Fibroblast of skin of abdomen (primary cell): ENCODE measurements around the gene CALHM4.

Experiments used
- DNase-seq: peaks from one replicate; pipeline ENCODE4 v3.0.0-alpha.2; 2013

The CALHM4 gene

DNA sequence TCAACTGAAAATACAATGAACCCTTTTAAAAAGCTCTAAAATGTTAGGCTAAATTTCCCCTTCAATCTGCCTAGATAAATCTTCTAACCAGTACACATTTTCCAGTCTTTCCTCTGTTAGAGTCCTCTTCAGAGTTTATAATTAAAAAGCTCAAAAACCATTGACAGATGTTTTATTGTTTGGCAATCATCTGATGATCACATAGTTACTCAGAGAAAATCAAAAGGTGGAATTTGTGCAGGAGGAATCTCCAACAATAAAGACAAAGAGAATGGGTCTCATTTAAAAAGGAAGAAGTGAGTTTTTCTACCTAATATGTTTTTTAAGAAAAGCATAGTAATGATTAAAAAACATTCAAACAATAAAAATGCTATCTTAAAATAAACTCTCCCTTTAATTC is 11.1 kb upstream of the CALHM4 start:
- DNase-seq: no peak

DNA sequence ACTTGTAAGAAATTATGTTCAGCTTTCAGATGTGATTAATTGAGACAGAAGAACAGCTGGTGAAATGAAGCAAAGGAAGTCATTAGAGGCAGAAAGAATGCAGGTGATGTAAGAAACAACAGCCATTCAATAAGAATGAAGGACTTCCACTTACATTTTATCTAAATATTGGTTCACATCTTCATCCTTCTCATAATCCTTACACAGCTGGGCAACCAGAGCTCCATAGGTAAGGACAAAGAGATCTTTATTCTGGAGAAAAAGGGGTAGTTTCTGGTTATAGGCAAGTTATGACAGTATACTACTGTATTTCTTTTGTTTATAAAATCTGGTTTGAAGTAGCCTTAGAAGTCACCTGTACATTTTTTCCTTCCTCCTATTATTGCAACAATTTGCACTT is 10.4 kb upstream of the CALHM4 start:
- DNase-seq: no peak

- DNase-seq: no peak
Observed at GRCh38 chr6:116545651-116546050, 7.9 kb upstream of the CALHM4 start, which contains the start of gene TRAPPC3L. Gene TRAPPC3L, minus strand, starts transcription at chr6:116545684. Its CDS starts 170 bp downstream, at chr6:116545514.

DNA sequence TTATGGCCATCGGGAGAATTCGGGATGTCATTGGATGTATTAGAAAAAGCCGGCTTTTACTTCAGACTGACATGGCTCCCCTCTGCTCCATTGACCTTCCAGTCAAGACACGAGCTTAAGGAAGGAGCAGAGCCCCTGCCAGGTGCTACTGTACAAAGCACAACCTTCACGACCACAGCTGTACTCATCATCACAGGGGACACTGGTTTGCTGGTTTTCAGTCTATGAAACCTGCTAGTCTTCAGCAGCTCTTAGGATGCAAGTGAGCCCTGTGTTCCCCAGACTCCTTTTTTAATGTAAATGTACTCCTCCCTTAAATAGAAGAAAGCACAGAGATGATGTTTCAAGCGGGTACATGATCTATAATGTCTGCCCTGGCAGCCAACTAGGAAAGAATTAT is 6.2 kb upstream of the CALHM4 start:
- DNase-seq: no peak

DNA sequence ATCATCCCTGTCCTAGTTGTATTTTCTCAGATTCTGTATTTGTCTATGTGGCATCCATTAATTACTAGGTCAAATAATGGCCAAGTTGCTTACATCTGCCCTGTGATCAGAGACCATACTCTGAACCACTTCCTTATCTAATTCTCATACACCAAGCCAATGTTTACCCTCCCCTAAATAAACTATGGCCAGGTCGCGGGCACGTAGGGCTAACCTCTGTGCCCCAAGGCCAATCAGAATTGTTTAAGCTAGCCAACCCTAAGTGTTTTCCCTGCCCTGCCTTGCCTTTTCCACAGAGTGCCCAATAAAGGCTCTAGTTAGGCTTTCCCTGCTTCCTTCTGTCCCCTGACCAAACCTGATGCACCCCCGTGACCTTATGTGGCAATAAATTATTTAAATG is 2.8 kb upstream of the CALHM4 start:
- no peak for DNase-seq

GRCh38 chr6:116556065-116556464 is 2.5 kb downstream of the CALHM4 start:
- peak; percentile 89 for DNase-seq

GRCh38 chr6:116556814-116557415 is 3.4 kb downstream of the CALHM4 start:
- DNase-seq: no peak

DNA sequence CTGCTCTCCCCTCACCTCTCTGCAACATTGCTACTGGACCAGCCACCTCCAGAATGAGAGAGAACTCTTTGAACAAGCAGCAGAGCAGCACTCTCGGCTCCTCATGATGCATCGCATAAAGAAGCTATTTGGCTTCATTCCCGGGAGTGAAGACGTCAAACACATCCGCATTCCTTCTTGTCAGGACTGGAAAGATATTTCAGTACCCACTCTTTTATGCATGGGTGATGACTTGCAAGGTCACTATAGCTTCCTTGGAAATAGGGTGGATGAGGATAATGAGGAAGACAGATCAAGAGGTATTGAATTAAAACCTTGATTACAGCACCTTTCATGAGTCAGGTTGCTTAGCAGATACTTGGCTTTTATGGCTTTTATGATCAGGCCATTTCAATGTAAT is 4.3 kb downstream of the CALHM4 start:
- DNase-seq: peak; percentile 98

DNA sequence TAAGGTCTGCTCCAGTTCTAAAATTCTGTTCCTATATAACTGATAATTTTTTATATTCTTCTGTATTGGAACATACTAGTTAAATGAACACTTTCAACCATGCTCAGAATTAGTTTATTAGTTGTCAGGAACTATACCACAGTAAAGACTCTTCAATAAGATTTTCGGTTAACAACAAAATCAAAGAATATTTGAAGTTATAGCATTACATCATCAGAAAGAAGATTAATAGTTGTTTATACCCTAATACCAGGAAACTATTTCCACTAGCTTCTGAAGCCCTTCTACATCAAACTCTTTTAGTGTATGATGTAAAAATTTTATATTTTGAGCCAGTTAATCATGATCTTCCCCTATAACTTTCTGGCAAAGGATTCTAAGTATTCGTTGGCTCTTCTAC is 6.6 kb downstream of the CALHM4 start:
- no peak for DNase-seq

- DNase-seq: peak; percentile 70
Observed at GRCh38 chr6:116561377-116562018, 7.9 kb downstream of the CALHM4 start.

GRCh38 chr6:116562019-116562403 is 8.5 kb downstream of the CALHM4 start:
- DNase-seq: no peak

DNA sequence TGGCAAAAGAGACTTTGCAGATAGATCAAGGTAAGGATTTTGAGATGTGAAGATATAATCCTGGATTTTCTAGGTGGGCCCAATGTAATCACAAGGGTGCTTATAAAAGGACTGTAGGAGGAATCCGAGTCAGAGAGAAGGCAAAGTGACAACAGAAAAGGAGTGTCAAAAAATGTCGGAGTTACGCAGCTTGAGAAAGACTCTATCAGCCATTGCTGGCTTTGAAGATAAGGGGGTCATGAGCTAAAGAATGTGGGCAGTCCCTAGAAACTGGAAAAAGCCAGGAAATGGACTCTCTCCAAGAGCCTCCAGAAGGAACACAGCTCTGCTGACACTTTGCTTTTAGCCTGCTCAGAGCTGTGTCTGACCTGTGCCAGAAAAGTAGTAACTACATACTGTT is 9.1 kb downstream of the CALHM4 start:
- DNase-seq: no peak

- no peak for DNase-seq
Observed at GRCh38 chr6:116563830-116564229, 10.3 kb downstream of the CALHM4 start.

DNA sequence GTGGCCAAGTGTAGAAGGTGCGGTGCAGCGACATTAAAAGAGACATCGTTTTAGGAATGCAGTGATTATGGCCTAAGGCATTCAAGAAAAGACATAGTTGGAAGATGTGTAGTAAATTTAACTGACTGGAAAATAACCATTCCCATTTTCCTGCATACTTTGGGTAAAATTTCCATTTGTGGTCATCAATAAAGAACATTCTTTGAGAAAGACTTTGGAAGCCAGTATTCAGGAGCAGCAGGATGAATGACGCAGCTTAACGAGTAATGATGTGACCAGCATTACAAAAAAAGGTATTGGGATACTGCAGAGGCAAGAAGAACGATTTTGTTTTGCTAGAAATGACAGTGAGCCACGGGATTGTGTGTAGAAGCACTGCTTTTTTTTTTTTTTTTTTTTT is 10.8 kb downstream of the CALHM4 start:
- DNase-seq: peak; percentile 82

DNA sequence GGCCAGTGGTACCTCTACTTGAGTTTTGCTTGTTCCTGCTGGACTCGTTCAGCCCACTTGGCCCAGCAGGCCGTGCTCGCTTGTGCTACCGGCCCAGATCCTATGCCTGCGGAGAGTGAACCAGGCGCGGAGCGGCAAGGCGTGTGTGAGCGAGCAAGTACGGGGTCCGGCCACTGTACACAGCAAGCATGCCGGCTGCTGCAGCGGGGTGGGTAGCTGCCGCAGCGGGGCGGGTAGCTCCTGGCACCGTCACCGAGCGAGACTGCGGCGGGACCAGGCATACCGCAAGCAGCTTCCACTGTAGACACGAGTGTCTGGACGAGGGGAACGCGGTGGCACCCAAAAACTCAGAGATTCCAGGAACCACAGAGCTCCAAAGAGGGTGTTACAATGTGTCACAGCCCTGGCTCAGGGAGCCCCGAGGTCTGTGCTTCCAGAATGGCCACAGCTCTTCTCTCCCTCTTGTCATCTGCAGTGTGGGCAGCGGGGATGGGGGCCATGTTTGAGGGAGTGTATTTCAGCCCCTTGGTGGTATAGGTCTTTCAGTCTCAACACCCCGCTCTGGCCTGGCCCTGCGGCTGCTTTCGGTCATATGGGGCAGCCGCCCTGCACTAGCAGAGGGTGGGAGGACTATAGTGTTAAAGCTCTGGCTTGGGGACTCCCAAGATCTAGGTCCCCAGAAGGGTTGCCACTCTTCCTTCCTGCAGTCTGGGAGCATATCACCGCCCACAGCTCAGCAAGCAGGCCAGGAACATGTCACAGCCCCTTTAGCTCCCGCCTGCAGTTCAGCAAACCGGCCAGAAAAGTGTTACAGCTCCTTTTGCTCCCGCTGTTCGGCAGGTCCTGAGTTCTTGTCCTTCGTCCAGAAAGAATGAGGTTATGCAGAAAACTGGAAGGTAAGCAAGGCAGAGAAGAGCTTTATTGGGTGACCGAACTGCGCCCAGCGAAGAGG is 11.6 kb downstream of the CALHM4 start:
- peak; percentile 26 for DNase-seq

DNA sequence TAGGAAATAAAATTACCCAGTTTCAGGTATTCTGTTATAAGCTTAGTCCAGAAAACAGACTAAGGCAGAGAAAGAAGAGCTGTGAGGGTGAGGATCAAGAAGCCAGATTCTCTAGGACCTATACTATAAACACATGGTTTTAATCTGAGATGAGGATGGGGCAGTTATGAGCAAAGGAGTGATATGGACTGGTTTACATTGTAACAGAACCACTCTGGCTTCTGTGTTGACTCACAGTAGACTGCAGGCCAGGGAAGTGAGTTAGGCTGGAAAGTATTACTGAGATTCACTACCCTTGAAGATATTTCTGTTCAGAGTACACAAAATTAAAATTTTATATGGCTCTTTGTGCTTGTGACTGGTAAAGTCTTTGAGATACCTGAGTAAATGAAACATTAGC is 14.6 kb downstream of the CALHM4 start:
- peak; percentile 67 for DNase-seq

DNA sequence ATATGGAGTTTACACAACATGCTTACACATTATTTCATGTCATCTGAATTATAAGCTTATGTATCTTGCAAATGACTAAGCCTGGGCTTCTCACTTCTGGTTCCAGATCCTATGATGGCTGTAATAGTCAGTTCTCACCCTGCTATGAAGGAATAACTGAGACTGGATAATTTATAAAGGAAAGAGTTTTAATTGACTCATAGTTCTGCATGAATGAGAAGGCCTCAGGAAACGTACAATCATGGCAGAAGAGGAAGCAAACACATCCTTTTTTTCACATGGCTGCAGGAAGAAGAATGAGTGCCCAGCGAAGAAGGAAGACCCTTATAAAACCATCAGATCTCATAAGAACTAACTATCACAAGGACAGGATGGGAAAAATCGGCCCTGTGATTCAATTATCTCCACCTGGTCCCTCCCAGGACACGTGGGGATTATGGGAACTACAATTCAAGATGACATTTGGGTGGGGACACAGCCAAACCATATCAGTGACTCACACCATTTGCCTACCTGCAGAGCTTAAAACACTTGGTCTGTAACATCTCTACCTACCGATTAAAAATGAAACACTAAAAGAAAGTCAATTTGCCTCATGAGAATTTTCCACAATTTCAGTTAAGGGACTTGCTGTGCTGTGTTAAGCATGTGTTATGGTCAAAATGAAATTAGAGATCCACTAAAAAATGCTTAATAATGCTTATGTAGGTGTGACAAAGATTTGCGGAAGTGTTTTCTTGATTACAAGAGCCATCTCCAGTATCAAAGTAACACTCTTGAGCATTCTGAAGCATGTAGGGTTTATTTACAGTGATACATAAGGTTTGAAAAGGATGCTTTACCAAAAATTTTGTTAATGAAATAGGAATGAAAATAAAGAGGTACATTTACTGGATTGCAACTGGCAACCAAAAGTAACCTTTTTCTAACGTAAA is 15.5 kb downstream of the CALHM4 start:
- no peak for DNase-seq

DNA sequence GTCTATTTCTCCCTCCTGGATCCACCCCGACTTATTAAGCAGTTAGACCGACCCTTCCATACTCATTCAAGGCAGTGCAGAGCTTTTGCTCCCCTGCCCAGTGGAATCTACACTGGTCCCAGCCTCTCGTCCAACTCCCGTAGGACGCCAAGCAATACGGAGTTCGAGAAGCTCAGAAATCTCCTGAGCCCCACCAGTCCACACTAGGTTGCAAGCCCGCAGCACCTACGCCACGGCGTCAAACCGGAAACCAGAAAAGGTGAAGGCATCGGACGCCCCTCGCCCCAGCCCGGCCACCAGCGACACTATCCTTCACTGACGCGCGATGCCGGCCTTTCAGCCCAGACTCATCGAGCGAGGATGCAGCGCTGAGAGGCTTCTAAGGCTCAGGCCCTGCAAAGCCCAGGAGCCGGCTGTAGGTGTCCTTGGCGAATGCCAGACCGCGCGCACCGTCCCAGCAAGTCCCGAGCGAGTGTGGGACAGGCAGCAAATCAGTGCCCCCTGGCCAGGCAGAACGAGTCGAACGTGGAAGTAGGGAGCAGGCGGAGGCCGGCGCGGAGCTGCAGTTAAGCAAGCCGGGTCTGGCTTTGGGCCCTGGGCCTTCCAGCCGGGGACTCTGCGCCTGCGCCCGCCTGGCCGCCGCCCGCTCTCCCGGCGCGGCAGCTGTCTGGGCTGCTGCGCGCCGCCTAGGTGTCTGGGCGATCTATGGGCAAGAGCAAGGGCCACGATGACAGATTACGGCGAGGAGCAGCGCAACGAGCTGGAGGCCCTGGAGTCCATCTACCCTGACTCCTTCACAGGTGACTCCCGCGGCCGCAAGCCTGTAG is 17.5 kb downstream of the CALHM4 start, which contains the start of gene RWDD1:
RWDD1 (plus strand) TSS at position 649 of the 827 bp plus-strand sequence; CDS start at position 728, 79 bp downstream.
- peak; percentile 100 for DNase-seq

GRCh38 chr6:116571683-116572000 is 18.1 kb downstream of the CALHM4 start:
- DNase-seq: no peak

- peak; percentile 32 for DNase-seq
Observed at GRCh38 chr6:116572162-116572561, 18.6 kb downstream of the CALHM4 start.

DNA sequence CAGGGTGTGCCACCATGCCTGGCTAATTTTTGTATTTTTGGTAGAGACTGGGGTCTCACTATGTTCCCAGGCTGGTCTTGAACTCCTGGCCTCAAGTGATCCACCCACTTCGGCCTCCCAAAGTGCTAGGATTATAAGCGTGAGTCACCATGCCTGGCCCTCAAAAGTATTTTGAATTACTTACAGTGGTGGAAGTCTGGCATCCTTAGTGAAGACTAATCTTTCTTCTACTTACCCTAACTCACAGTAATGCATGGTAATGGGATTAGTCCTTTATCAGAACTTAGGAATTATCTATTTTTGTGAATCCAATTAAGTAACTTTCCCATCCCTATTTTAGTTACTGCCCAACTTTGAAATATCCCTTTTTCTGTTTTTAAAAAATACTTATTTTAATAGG is 21.7 kb downstream of the CALHM4 start:
- DNase-seq: no peak
